Ishikawa (cell line): Measurements from ENCODE around the gene PNLIPRP2.

ENCODE experiments used
- CEBPB ChIP-seq: IDR thresholded peaks from 2 replicates; pipeline ENCODE4 v1.6.1; 2012
- CREB1 ChIP-seq: IDR thresholded peaks from 2 replicates; pipeline ENCODE4 v1.6.1; 2012; ENCODE audit warnings: low read depth
- EP300 ChIP-seq: IDR thresholded peaks from 2 replicates; pipeline ENCODE4 v1.6.1; 2012; ENCODE audit warnings: borderline replicate concordance
- TF ChIP-seq, protein P1 (sequence below): IDR thresholded peaks from 2 replicates; pipeline ENCODE4 v1.6.1; 2012

GRCh38 chr10:116691635-116692034 is 70.9 kb downstream of the PNLIPRP2 start:
- no peak for TF ChIP-seq EP300
- TF ChIP-seq, protein P1, sequence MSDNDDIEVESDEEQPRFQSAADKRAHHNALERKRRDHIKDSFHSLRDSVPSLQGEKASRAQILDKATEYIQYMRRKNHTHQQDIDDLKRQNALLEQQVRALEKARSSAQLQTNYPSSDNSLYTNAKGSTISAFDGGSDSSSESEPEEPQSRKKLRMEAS = no peak
- no peak for TF ChIP-seq CEBPB
- no peak for TF ChIP-seq CREB1
